NCI-H526 treated with DMSO at 0.1 percent for 48 hours (cell line): ENCODE results near the gene LGALS9C.
"Not testable (repeated sequence)": the region's sequence is repeated elsewhere in the genome, so short reads cannot be mapped to it uniquely, and the experiment has no call there.

ENCODE experiments used
- DNase-seq: peaks from one replicate; lab custom pipeline; 2025; lab: John Stamatoyannopoulos, UW

Gene LGALS9C

DNA sequence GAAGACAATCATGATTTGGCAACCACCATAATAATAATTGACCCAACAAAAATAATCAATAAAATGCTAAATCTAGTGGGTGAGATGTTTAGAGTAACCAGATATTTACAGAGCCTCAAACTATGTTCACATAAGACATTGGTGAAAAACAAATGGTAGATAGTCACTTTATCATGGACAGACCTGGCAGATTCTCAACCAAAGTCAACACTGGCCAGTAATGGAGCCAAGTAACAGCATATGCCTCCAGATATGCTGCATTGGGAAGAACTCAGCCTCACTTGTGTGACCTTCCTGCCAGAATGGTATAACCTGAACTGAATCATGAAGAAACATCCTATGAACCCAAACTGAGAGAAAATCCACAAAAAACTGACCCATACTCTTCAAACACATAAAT, 53.8 kb downstream of the LGALS9C start:
- not testable (repeated sequence) for DNase-seq

DNA sequence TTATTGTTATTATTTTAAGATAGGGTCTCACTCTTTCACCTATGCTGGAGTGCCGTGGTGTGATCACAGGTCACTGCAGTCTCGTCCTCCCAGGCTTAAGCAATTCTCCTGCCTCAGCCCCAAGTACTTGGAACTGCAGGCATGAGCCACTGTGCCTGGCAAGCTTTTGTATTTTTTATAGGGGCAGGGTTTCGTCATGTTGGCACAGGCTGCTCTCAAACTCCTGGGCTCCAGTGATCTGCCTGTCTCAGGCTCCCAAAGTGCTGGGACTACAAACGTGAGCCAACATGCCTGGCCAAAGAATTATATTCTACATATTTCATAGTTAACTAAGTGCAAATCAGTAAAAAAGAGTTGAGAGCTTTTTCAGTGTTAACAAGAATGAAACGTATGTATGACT, 65.6 kb downstream of the LGALS9C start:
- DNase-seq: not testable (repeated sequence)

DNA sequence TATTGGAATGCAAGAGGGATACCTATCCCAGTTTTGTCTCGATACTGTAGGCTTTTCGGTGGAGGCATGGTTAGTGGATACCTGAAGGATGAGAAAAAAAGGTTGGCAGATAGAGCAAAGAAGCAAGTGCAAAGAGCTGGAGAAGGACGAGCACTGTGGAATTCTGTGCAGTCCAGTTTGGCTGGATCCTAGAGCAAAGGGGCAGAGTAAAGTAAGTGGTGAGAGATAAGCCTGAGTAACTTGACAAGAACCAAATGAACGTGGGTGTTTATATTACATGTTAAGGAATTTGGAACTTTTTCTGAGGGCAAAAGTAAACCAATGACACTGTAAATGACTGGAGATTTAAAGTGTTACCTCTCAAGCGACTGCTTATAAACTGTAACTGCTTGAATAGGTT, 66.3 kb downstream of the LGALS9C start:
- DNase-seq: not testable (repeated sequence)
